HG02642 (cell line): ENCODE measurements around the gene KRT25.
"Not testable (repeated sequence)": the region's sequence is repeated elsewhere in the genome, so short reads cannot be mapped to it uniquely, and the experiment has no call there.

ENCODE experiments used
- ATAC-seq: cut with Tn5 transposase; IDR thresholded peaks from one replicate; pipeline ENCODE4 v1.9.1; 2021; ENCODE audit warnings: mild to moderate bottlenecking; ENCODE audit not compliant: unreplicated experiment, poor library complexity

Gene KRT25

DNA sequence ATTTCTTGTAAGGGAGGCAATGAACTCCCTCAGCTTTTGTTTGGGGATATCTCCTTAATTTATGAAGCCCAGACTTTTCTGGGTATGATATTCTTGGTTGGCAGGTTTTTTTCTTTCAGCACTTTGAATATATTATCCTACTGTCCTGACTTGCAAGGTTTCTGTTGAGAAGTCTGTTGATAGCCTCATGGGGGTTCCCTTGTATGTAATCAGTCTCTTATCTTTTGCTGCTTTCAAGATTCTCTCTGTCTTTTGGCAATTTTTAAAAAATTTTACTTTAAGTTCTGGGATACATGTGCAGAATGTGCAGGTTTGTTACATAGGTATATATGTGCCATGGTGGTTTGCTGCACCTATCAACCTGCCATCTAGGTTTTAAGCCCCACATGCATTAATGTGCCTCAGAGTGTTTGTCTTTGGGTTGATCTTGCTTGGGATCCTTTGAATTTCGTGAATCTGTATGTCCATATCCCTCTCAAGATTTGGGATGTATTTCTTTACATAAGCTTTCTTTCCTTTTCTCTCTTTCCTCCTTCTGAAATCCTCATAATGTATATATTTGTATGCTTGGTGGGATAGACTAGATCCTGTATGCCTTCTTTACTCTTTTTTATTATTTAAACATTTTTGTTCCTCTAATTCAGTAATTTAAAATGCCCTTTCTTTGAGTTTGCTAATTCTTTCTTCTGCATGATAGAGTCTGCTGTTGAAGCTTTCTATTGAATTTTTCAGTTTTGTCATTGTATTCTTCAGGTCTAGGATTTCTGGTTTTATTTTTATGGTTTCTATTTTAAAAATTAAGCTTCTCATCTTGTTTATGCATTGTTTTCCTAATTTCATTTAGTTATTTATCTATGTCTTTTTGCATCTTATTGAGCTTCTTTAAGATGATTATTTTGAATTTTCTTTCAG is 5.2 kb upstream of the KRT25 start:
- ATAC-seq: no peak

- ATAC-seq: no peak
Observed at GRCh38 chr17:40753804-40754203, 1.3 kb downstream of the KRT25 start.

DNA sequence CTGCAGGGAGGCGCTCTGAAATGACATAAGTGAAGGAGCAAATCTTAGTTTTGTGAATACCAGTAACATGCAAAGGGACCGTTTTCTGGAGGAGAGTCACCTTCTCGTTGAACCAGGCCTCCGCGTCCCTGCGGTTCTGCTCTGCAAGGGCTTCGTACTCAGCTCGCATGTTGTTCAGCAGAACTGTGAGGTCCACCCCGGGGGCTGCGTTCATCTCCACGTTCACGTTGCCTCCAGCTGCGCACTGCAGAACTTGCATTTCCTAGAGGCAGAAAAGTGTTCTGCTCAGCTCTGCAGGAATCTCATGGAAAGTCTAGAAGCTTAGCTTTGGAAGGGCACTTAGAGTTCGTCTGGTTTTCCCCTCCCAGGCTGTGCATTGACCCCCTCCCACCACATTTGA is 4.1 kb downstream of the KRT25 start:
- ATAC-seq: no peak

- no peak for ATAC-seq
Observed at GRCh38 chr17:40750391-40750790, 4.7 kb downstream of the KRT25 start.

DNA sequence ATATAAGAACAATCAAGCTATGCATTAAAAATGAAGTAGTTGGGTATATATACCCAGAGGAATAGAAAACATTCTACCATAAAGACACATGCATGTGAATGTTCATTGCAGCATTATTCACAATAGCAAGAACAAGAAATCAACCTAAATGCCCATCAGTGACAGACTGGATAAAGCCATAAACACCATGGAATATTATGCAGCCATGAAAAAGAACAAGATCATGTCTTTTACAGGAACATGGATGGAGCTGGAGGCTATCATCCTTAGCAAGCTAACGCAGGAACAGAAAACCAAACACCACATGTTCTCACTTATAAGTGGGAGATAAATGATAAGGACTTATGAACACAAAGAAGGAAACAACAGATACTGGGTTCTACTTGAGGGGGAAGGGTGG is 6.5 kb downstream of the KRT25 start:
- ATAC-seq: not testable (repeated sequence)

GRCh38 chr17:40738553-40738952 is 16.6 kb downstream of the KRT25 start:
- no peak for ATAC-seq

- no peak for ATAC-seq
Observed at GRCh38 chr17:40735016-40735415, 20.1 kb downstream of the KRT25 start.

- no peak for ATAC-seq
Observed at GRCh38 chr17:40734018-40734417, 21.1 kb downstream of the KRT25 start.

- ATAC-seq: no peak
Observed at GRCh38 chr17:40730970-40731369, 24.2 kb downstream of the KRT25 start.

- ATAC-seq: no peak
Observed at GRCh38 chr17:40727447-40728231, 27.5 kb downstream of the KRT25 start.

DNA sequence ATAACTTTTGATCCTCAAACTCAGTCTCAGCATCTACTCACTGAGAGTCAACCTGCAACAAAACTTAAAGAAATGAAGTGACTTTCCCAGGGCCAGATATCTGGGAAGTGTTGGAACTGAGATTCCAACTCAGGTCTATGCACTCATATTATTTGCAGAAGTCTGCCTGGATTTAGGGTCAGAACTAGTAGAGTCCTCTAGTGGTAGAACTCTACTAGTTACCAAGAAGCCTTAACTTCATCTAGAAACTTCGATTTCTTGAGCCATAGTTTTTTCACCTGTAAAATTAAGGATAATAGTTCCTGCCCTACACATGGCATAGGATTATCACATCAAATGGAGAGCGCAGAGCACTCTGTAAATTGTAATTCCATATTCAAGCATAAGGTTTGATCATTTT is 28.2 kb downstream of the KRT25 start:
- no peak for ATAC-seq

GRCh38 chr17:40724656-40725055 is 30.5 kb downstream of the KRT25 start:
- no peak for ATAC-seq

GRCh38 chr17:40722241-40722640 is 32.9 kb downstream of the KRT25 start:
- no peak for ATAC-seq

GRCh38 chr17:40720899-40721298 is 34.2 kb downstream of the KRT25 start:
- no peak for ATAC-seq

DNA sequence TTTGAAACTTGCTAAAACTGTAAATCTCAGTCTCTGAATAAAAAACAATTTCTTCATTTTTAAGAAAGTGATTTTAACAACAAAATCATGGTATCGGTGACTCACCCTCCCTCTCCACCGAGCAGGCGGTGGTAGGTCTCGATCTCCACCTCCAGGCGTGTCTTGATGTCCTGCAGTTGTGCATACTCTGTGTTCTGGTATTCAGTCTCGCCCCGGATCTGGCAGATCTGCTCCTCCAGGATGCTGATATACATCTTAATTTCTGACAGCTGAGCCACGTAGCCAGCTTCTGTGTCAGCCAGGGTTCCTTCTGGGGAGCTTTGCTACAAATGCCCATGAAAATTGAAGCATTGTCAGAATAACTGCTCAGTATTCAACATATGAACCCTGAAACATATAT is 36.2 kb downstream of the KRT25 start:
- no peak for ATAC-seq

GRCh38 chr17:40717776-40718175 is 37.4 kb downstream of the KRT25 start:
- no peak for ATAC-seq

GRCh38 chr17:40714473-40714872 is 40.7 kb downstream of the KRT25 start:
- ATAC-seq: no peak

DNA sequence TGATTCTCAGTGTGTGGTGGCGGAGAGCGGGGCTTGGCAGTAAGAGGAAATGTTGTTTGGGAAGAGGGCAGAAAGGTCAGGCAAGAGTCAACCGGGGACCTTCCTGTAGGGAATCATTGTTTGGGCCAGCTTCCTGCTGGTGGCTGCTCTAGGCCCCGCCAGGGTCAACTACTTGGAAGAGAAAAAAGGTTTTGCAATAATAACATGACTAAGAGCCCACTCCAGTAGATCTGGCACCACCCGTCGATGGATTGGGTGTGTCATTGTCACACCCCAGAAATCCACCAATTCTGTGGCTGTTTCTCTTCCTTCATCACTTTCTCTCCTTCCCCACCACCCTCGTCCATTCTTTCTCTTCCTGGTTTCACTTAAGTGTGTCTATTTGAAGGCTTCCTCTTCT is 47.4 kb downstream of the KRT25 start:
- ATAC-seq: no peak

DNA sequence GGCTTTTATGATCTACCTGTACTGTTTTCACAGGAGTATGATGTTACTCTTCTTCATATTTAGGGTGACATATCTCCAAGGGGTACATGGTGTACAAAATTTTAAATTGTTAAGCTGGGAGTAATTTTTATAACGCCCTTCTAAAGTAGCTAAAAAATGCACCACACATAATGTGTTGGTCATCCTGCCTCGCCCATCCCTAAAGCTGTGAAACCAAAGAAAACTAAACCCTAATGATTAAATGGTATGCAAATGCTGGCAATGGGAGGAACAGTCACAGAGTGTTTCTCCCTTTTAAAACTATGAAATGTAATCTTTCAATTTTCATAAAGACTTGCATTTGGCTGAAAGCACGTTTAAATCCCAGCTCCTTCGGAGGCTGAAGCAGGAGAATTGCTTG is 49.5 kb downstream of the KRT25 start:
- ATAC-seq: no peak

GRCh38 chr17:40703652-40704051 is 51.5 kb downstream of the KRT25 start, which contains the start of gene KRT24:
Gene KRT24 (minus strand): TSS chr17:40703752. CDS start chr17:40703693, 59 bp downstream.
- ATAC-seq: no peak

DNA sequence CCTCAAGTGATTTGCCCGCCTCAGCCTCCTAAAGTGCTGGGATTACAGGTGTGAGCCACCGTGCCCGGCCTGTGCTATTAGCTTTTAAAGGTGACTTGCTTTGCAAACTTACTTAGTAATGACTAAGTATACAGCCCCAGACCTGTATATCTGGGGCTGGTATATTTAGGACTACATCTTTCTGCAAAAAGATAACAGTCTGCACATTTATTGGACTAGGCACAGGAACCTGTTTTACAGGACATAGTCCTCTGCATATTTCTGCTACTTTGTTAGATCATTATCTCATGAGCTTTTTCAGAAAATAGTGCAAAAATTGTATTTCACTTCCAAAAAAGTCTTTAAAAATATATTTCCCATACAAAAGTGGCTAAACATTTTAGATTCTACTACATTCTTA is 52.9 kb downstream of the KRT25 start:
- ATAC-seq: no peak
